Mesothelial cell of epicardium (in vitro differentiated cells): ENCODE data around the gene GNB1. TPM values are rescaled to one million over a fixed set of nuclear protein-coding genes. Genes with fewer than 3 reads are reported as not detected.
"Not testable (repeated sequence)": the region's sequence is repeated elsewhere in the genome, so short reads cannot be mapped to it uniquely, and the experiment has no call there.

Experiments
- DNase-seq, 2 experiments: peaks; one replicate each; pipeline ENCODE4 v3.0.0; 2021; ENCODE audit warnings: low spot score in 2 of 2; ENCODE audit not compliant: unreplicated experiment in 2 of 2
- H3K27ac Mint-ChIP-seq: 2 replicates; pipeline ENCODE4 v1.8.0; 2021; ENCODE audit warnings: mixed read lengths
- H3K27me3 Mint-ChIP-seq: 2 replicates; pipeline ENCODE4 v1.8.0; 2021; ENCODE audit warnings: low read depth, mixed read lengths
- H3K36me3 Mint-ChIP-seq: 2 replicates; pipeline ENCODE4 v1.8.0; 2021; ENCODE audit warnings: mixed read lengths
- H3K4me1 Mint-ChIP-seq: 2 replicates; pipeline ENCODE4 v1.8.0; 2021; ENCODE audit warnings: mixed read lengths
- H3K4me3 Mint-ChIP-seq: 2 replicates; pipeline ENCODE4 v1.8.0; 2021; ENCODE audit warnings: mild to moderate bottlenecking, moderate library complexity, mixed read lengths
- H3K9me3 Mint-ChIP-seq: 2 replicates; pipeline ENCODE4 v1.8.0; 2021; ENCODE audit warnings: mixed read lengths
- total RNA-seq: library from RNA; stranded (reverse); gene quantifications from 3 replicates; pipeline ENCODE4 v1.2.1, GENCODE V29; 2021
- TF ChIP-seq, protein P1 (sequence below): fragments of 200-600 bp; sonication (generic); IDR thresholded peaks from one replicate; pipeline ENCODE4 v1.5.0; 2021; ENCODE audit warnings: antibody characterized with exemption; ENCODE audit not compliant: unreplicated experiment

The GNB1 gene
- total RNA-seq, 1 donor from 2014 or later: 272 TPM

DNA sequence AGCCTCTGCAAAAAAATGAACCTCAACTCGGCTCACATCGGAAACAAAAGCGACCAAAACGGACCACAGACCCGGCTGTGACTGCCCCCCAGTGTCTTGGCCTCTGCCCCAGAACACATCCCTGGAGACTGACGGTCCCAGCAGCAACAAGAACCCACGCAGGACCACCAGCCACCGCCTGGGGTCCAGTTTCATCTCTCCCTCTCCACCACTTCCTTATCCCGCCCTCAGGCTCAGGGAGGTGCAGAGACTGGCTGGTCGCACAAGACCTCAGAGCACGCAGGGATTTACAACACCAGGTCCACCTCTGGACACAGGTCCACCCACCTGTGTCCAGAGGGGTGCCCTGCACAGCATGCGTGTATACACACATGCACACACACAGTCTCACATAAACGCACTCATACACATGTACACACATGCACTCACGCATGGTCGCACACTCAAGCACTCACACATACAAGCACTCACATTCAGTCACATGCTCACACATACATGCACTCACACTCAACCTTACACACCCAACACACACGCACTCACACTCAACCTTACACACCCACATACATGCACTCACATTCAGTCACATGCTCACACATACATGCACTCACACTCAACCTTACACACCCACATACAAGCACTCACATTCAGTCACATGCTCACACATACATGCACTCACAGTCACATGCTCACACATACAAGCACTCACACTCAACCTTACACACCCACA lies 46.8 kb upstream of the GNB1 start:
- Mint-ChIP-seq H3K9me3 (peaks cover 5% of the 10 kb centered on the region), H3K4me1 (no peaks in the 10 kb centered on the region), H3K4me3 (no peak overlapping the region), H3K36me3 (no peaks in the 10 kb centered on the region), H3K27ac (no peak overlapping the region), H3K27me3 (peaks cover 6% of the 10 kb centered on the region)
- no peak for DNase-seq
- TF ChIP-seq, protein P1, sequence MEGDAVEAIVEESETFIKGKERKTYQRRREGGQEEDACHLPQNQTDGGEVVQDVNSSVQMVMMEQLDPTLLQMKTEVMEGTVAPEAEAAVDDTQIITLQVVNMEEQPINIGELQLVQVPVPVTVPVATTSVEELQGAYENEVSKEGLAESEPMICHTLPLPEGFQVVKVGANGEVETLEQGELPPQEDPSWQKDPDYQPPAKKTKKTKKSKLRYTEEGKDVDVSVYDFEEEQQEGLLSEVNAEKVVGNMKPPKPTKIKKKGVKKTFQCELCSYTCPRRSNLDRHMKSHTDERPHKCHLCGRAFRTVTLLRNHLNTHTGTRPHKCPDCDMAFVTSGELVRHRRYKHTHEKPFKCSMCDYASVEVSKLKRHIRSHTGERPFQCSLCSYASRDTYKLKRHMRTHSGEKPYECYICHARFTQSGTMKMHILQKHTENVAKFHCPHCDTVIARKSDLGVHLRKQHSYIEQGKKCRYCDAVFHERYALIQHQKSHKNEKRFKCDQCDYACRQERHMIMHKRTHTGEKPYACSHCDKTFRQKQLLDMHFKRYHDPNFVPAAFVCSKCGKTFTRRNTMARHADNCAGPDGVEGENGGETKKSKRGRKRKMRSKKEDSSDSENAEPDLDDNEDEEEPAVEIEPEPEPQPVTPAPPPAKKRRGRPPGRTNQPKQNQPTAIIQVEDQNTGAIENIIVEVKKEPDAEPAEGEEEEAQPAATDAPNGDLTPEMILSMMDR: no peak

DNA sequence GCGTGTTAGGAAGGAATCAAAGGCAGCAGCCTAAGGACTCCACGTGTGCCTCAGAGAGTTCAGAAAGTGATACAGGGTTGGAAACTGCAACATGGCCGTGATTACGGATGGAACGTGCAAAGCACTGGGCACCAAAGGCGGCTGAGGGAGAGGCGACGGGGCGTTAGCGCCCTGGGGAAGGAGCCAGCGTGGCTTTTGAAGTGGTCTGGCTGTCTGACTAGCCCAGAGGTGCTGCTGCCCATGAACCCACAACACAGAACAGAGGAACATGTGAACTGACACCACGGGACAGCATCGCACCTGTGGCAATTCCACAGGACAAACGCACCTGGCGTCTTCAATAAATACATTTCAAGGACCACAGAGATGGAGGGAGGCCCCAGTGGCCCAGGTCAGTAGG lies 46.2 kb upstream of the GNB1 start:
- Mint-ChIP-seq H3K4me1 (no peaks in the 10 kb centered on the region), H3K9me3 (peaks cover 5% of the 10 kb centered on the region), H3K36me3 (no peaks in the 10 kb centered on the region), H3K27me3 (peaks cover 6% of the 10 kb centered on the region), H3K27ac (no peak overlapping the region), H3K4me3 (no peak overlapping the region)
- TF ChIP-seq, protein P1: no peak
- DNase-seq: no peak

DNA sequence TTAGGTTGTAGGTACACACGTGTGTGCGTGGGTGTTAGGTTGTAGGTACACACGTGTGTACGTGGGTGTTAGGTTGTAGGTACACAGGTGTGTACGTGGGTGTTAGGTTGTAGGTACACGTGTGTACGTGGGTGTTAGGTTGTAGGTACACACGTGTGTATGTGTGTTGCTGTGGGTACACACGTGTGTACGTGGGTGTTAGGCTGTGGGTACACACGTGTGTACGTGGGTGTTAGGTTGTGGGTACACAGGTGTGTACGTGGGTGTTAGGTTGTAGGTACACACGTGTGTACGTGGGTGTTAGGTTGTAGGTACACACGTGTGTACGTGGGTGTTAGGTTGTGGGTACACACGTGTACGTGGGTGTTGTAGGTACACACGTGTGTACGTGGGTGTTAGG lies 44.0 kb upstream of the GNB1 start:
- not testable (repeated sequence) for H3K36me3 Mint-ChIP-seq, DNase-seq, H3K9me3 Mint-ChIP-seq, H3K4me1 Mint-ChIP-seq, H3K27me3 Mint-ChIP-seq, H3K4me3 Mint-ChIP-seq, H3K27ac Mint-ChIP-seq

DNA sequence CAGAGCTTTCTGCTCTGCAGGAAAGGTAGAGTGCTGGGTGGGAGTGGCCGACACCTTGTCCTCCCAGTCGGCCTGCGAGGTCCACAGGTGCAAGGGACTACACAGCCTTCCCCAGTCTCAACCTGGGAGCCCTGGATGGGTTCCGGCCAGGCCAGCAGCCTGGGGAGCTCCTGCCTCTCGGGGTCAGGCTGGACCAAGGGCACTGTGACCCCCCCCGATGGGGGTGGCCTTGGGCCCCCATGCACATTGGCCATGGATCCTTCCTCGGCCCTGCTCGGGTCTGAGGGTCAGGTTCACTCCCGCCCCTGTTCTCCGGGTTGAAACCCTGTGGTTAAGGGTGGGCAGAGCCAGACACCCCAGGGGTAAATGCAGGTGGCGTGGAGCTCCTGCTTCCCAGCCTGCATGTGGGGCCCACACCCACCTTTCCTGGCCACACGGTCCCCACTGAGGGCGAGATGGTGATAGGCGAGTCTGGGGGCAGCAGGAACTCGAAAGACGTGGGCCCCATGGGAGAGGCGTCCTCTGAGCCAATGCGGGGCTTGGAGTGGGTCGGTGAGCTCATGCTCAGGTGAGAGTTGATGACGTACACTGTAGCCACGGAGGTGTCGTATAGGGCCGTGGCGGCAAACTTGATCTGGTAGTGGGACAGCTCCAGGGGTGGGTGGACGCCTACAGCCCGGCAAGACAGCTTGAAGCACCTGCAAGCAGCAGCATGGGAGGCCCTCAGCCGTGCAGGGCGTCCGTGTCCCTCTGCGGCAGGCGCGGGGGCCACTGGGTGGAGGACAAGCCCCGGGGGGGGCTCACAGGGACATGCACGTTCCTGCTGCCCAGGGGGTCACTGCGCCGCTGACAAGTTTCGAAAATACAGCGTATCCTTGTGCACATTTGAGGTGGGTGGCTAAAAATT lies 39.0 kb upstream of the GNB1 start:
- no peaks in the 10 kb centered on the region for H3K4me1 Mint-ChIP-seq
- DNase-seq: no peak
- peaks cover 5% of the 10 kb centered on the region for H3K27me3 Mint-ChIP-seq
- H3K9me3 Mint-ChIP-seq: peaks cover 5% of the 10 kb centered on the region
- TF ChIP-seq, protein P1: no peak
- no peak overlapping the region for H3K4me3 Mint-ChIP-seq
- no peak overlapping the region for H3K27ac Mint-ChIP-seq
- H3K36me3 Mint-ChIP-seq: no peaks in the 10 kb centered on the region

DNA sequence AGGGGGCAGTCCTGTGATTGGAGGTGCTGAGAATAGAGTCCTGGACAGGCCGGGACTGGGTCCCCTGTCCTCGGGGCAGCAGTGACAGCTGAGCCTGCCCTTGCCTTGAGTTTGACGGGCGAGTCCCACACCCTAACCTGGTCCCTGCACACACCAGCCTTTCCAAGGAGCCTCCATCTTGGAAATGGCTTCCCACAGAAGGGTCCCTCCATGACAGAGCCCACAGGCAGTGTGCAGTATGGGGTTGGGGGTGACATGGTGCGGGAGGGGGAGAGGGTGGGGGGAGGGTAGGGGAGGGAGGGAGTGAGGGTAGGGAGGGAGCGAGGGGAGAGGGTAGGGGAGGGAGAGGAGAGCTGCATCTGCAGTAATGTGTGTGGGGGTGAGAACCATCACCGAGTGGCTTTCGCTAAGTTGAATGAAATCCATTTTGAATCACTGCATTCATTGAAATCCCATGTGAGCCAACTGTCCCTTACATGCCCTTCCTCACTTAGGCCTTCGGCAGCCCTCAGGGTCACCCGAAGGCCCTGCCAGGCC lies 38.3 kb upstream of the GNB1 start:
- no peaks in the 10 kb centered on the region for H3K4me1 Mint-ChIP-seq
- H3K36me3 Mint-ChIP-seq: no peaks in the 10 kb centered on the region
- H3K27me3 Mint-ChIP-seq: peaks cover 5% of the 10 kb centered on the region
- H3K9me3 Mint-ChIP-seq: peaks cover 5% of the 10 kb centered on the region
- no peak overlapping the region for H3K27ac Mint-ChIP-seq
- no peak for DNase-seq
- H3K4me3 Mint-ChIP-seq: no peak overlapping the region
- TF ChIP-seq, protein P1: no peak
